ENCODE measurements around the gene PPP2R2D.
A peak's percentile ranks its signal among the peaks of the same experiment; 100 is the strongest.

The PPP2R2D gene

GRCh38 chr10:131929122-131929845 is 28.5 kb downstream of the PPP2R2D start:
- DNase-seq (ENCODE audit: low spot score): no peak

GRCh38 chr10:131930150-131930549 is 29.3 kb downstream of the PPP2R2D start:
- no peak for DNase-seq (ENCODE audit: low spot score)

GRCh38 chr10:131930586-131931330 is 29.9 kb downstream of the PPP2R2D start:
- DNase-seq (ENCODE audit: low spot score): no peak

GRCh38 chr10:131931981-131932380 is 31.2 kb downstream of the PPP2R2D start:
- DNase-seq (ENCODE audit: low spot score): no peak

GRCh38 chr10:131933016-131933695 is 32.3 kb downstream of the PPP2R2D start:
- no peak for DNase-seq (ENCODE audit: low spot score)

GRCh38 chr10:131933696-131934086 is 32.9 kb downstream of the PPP2R2D start:
- no peak for DNase-seq (ENCODE audit: low spot score)

- no peak for DNase-seq (ENCODE audit: low spot score)
Measured at GRCh38 chr10:131934769-131935168, 34.0 kb downstream of the PPP2R2D start.

- no peak for DNase-seq (ENCODE audit: low spot score)
Measured at GRCh38 chr10:131935260-131935659, 34.5 kb downstream of the PPP2R2D start.

GRCh38 chr10:131936294-131936693 is 35.5 kb downstream of the PPP2R2D start:
- no peak for DNase-seq (ENCODE audit: low spot score)

- DNase-seq (ENCODE audit: low spot score): no peak
Measured at GRCh38 chr10:131936736-131937135, 35.9 kb downstream of the PPP2R2D start.

- DNase-seq (ENCODE audit: low spot score): no peak
Measured at GRCh38 chr10:131937836-131938235, 37.0 kb downstream of the PPP2R2D start.

GRCh38 chr10:131938681-131939080 is 37.9 kb downstream of the PPP2R2D start:
- DNase-seq (ENCODE audit: low spot score): no peak

- no peak for DNase-seq (ENCODE audit: low spot score)
Measured at GRCh38 chr10:131942455-131942854, 41.6 kb downstream of the PPP2R2D start.

- DNase-seq (ENCODE audit: low spot score): peak; percentile 66
Measured at GRCh38 chr10:131943021-131943814, 42.4 kb downstream of the PPP2R2D start.

GRCh38 chr10:131944412-131944811 is 43.6 kb downstream of the PPP2R2D start:
- no peak for DNase-seq (ENCODE audit: low spot score)

GRCh38 chr10:131944976-131945695 is 44.3 kb downstream of the PPP2R2D start:
- DNase-seq (ENCODE audit: low spot score): no peak

- no peak for DNase-seq (ENCODE audit: low spot score)
Measured at GRCh38 chr10:131946321-131946751, 45.5 kb downstream of the PPP2R2D start.

- DNase-seq (ENCODE audit: low spot score): no peak
Measured at GRCh38 chr10:131946880-131947279, 46.1 kb downstream of the PPP2R2D start.

GRCh38 chr10:131947631-131948347 is 47.0 kb downstream of the PPP2R2D start:
- no peak for DNase-seq (ENCODE audit: low spot score)

- DNase-seq (ENCODE audit: low spot score): no peak
Measured at GRCh38 chr10:131948501-131948900, 47.7 kb downstream of the PPP2R2D start.
